Prostate gland (tissue), 2 donors: ENCODE data around the gene SYT2. TPM values are rescaled to one million over a fixed set of nuclear protein-coding genes. Genes with fewer than 3 reads are reported as not detected.

Experiments used
- DNase-seq: peaks from one replicate; pipeline ENCODE4 v3.0.0-alpha.2; 2019; ENCODE audit warnings: low spot score
- H3K27ac ChIP-seq, 2 donors: fragments of 200-600 bp; sonication (generic); 2 replicates each; pipeline ENCODE4 v1.5.1; 2017 to 2019
- H3K27me3 ChIP-seq: fragments of 200-600 bp; sonication (generic); replicated peaks from 2 replicates; pipeline ENCODE4 v1.5.1; 2019; ENCODE audit not compliant: insufficient read depth
- H3K36me3 ChIP-seq, 2 donors: fragments of 200-600 bp; sonication (generic); 1 replicate in 1 of 2; 2 replicates in 1 of 2; pipeline versions ENCODE4 v1.5.1 to v1.8.1; 2017 to 2019
- H3K4me1 ChIP-seq: fragments of 200-600 bp; sonication (generic); replicated peaks from 2 replicates; pipeline ENCODE4 v1.5.1; 2019
- H3K4me3 ChIP-seq, 2 donors: fragments of 200-600 bp; sonication (generic); 2 replicates each; pipeline ENCODE4 v1.5.1; 2017 to 2019
- H3K9me3 ChIP-seq: fragments of 200-600 bp; sonication (generic); 2 replicates; pipeline ENCODE4 v1.5.1; 2017
- CTCF ChIP-seq, 4 experiments: fragments of 200-600 bp in 2 of 4; fragments of 450-650 bp in 2 of 4; sonication (generic) in 2 of 4; IDR thresholded peaks; 1 replicate in 3 of 4; 2 replicates in 1 of 4; pipeline ENCODE4 v1.5.1; 2016 to 2019; ENCODE audit warnings: antibody characterized with exemption in 4 of 4, mild to moderate bottlenecking in 2 of 4, moderate library complexity in 2 of 4
- POLR2A ChIP-seq: fragments of 450-650 bp; IDR thresholded peaks from one replicate; pipeline ENCODE4 v1.6.1; 2016; ENCODE audit warnings: antibody characterized with exemption, mild to moderate bottlenecking
- POLR2AphosphoS5 ChIP-seq: sonication (generic); formaldehyde crosslinking; IDR thresholded peaks from one replicate; pipeline ENCODE4 v1.6.1; 2017; ENCODE audit warnings: antibody characterized with exemption
- WGBS: methylation state at CpG from one replicate; pipeline ENCODE4 v1.1.5; 2018; 5-methylcytosine and 5-hydroxymethylcytosine counted together
- intact Hi-C: fragments of 100-400 bp; cut with DNase I; formaldehyde crosslinking; loops from one replicate; pipeline ENCODE4 v1.14.2; 2022
- total RNA-seq, 2 donors: library from RNA; depleted of rRNA; stranded (reverse); fragments of >200 nt; gene quantifications; one replicate each; pipeline ENCODE4 v1.1.0, GENCODE V29; 2016

SYT2 gene
- total RNA-seq, 2 donors from 2014 or later: 0.09 to 7.1 TPM

DNA sequence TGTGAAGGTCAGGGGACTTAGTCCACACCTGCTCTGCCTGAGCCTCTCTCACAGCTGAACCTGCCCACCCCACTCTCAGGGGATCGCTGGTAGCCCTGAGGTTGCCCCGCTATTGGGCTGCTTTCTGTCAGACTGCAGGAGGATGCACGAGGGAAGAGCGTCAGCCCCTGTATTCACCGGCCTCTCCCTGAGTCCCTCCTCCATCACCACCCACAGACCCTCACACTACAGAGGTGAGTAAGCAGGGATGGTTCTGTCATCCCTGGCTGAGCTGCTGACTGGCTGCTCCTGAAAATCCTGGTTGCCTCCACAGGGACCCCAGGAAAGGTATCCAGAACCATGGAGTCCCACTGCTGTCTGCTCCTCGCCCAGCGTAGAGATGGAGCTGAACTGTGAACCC lies 118.7 kb downstream of the SYT2 start:
- no peak for DNase-seq
- Histone ChIP-seq H3K27me3 (no peaks in the 10 kb centered on the region), H3K27ac (no peak overlapping the region), H3K4me3 (no peak overlapping the region), H3K4me1 (no peaks in the 10 kb centered on the region), H3K36me3 (no peaks in the 10 kb centered on the region), H3K9me3 (no peaks in the 10 kb centered on the region)
- intact Hi-C loops: no loop called here
- no peak for TF ChIP-seq POLR2AphosphoS5
- TF ChIP-seq POLR2A: no peak
- TF ChIP-seq CTCF (IDR thresholded peaks at IDR 0.05): no peak
- 87% methylated on average over 7 of the region's 7 CpGs for WGBS

DNA sequence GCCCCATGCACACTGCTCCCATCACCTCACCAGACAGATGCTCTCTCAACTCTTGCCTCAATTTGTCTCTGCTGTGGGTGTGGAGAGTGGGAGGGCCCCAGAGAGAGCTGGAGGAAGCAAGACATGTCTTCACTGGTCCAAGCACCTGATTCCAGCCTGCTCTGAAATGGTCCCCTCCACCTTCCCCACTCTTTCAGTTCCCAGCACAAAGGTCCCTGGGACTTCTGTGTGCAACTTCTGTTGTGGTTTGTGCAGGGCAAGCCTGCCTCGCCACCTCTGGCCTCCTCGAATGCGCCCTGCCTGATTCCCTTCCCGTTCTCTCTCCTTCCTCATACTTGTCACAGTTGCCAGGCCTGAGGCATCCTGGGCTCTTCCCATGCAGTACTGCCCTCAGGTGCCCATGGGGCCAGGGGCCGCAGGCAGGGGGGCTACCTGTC lies 119.3 kb downstream of the SYT2 start:
- Histone ChIP-seq H3K27me3 (no peaks in the 10 kb centered on the region), H3K36me3 (no peaks in the 10 kb centered on the region), H3K4me3 (no peak overlapping the region), H3K9me3 (no peaks in the 10 kb centered on the region), H3K27ac (no peak overlapping the region), H3K4me1 (no peaks in the 10 kb centered on the region)
- TF ChIP-seq POLR2A (no peak), CTCF (IDR thresholded peaks at IDR 0.05) (no peak), POLR2AphosphoS5 (no peak)
- DNase-seq: no peak
- WGBS: 70% methylated on average over 5 of the region's 5 CpGs
- intact Hi-C loops: no loop called here

- Histone ChIP-seq H3K4me1 (no peaks in the 10 kb centered on the region), H3K27ac (peak overlapping the region in 1 of 2 donors; percentile 70), H3K9me3 (no peaks in the 10 kb centered on the region), H3K27me3 (no peaks in the 10 kb centered on the region), H3K36me3 (no peaks in the 10 kb centered on the region), H3K4me3 (no peak overlapping the region)
- TF ChIP-seq POLR2A (no peak), POLR2AphosphoS5 (no peak), CTCF (IDR thresholded peaks at IDR 0.05) (no peak)
- 88% methylated on average over 4 of the region's 4 CpGs for WGBS
- intact Hi-C loops: no loop called here
- no peak for DNase-seq
Measured at GRCh38 chr1:202590126-202590525, 120.1 kb downstream of the SYT2 start.

DNA sequence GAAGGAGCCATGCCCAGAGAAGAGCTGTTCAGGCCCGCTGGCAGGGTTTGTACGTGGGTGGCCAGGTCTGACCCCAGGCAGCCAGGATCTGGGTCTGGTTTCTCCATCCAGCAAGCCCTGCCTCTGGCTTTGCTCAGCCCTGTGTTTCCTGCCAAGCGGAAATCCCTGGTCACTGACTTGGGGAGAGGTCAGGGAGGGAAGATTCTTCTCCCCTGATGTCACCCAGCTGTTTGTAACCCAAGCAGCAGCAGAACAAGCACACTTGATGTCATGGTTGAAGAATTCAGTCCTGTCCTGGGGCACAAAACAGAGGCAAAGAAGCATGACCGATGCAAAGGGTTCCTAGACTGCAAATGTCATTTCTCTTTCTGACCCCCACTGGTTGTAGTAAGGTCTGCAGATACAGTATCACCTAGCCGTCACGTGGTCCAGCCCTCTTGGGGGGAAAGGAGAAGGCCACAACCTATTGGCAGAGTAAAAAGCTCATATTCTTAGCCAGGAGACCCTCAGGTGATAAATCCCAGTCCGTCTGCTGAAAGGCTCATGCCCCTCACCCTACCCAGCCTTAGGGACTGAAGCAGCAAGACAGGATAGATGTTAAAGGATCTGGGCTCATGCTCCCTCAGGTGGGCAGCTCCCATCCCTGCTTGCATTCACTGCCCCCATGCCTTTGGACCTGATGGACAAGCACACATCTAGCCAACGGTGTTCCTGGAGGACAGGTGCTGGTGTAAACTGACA lies 120.9 kb downstream of the SYT2 start:
- Histone ChIP-seq H3K9me3 (no peaks in the 10 kb centered on the region), H3K27ac (peak overlapping the region; percentile 9 to 70), H3K4me1 (no peaks in the 10 kb centered on the region), H3K4me3 (no peak overlapping the region), H3K36me3 (no peaks in the 10 kb centered on the region), H3K27me3 (no peaks in the 10 kb centered on the region)
- 59% methylated on average over 8 of the region's 8 CpGs for whole genome bisulfite sequencing
- TF ChIP-seq POLR2AphosphoS5 (peak; percentile 59), POLR2A (no peak)
- intact Hi-C loops: no loop called here
- DNase-seq: no peak

DNA sequence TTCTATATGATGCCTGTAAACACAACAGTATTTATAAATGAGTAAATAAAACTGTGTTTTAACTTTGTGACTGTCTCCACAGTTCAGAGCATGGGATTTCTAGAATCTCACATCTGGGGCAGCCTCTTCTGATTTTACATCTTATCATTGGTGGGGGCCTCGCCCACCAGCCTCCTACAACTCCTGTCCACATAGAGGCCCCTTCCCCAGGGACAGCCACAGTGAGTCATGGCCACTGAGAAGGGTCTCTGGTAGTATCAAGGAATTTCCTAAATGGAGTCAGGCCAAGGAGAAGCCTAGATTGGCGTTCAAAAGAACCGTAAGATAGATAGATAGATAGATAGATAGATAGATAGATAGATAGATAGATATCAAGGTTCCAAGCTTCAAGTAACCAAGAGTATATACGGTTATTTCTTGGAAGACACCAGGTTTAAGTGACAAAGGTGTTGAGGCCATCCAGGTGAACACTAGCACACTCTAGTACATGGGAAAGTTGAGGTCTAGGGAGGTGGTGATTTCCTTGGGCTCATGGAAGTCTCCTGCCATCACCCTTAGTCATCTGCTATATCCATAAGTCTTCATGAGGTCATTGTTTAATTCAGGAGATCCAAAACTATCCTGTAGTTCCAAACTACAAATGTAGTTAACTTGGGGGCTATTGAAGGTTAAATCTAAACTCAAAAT lies 121.6 kb downstream of the SYT2 start:
- TF ChIP-seq POLR2AphosphoS5 (no peak), CTCF (IDR thresholded peaks at IDR 0.05) (no peak), POLR2A (no peak)
- no peak overlapping the region for H3K4me3 ChIP-seq
- no peaks in the 10 kb centered on the region for H3K4me1 ChIP-seq
- intact Hi-C loops: no loop called here
- 90% methylated on average over 4 of the region's 4 CpGs for WGBS
- peak overlapping the region; percentile 9 to 70 for H3K27ac ChIP-seq
- no peaks in the 10 kb centered on the region for H3K36me3 ChIP-seq
- H3K27me3 ChIP-seq: no peaks in the 10 kb centered on the region
- DNase-seq: no peak
- H3K9me3 ChIP-seq: no peaks in the 10 kb centered on the region
